ENCODE measurements around the gene LPP.

The LPP gene

GRCh38 chr3:188269040-188269439 lies 115.1 kb downstream of the LPP start:
- Histone ChIP-seq H3K27me3 (ENCODE audit: low read length) (no peaks in the 10 kb centered on the region), H3K27ac (ENCODE audit: low read depth, low read length) (no peak overlapping the region), H2AFZ (ENCODE audit: low read depth, low read length, severe bottlenecking) (no peak overlapping the region), H3K9me2 (replicated peaks; ENCODE audit: insufficient read depth, low read length) (no peaks in the 10 kb centered on the region), H4K20me1 (ENCODE audit: low read depth, low read length) (no peaks in the 10 kb centered on the region), H3K4me2 (ENCODE audit: low read depth, low read length, poor library complexity, severe bottlenecking) (no peak overlapping the region), H3K79me2 (ENCODE audit: insufficient read depth, low read length) (no peaks in the 10 kb centered on the region), H3F3A (ENCODE audit: insufficient read depth) (0 out of 2 replicates have a peak, but pooled peaks cover 3% of the 10 kb centered on the region), H3K4me3 (ENCODE audit: insufficient read depth, low read length, poor library complexity, severe bottlenecking) (no peak overlapping the region), H3K9ac (ENCODE audit: low read length) (no peak overlapping the region), H3K9me3 (ENCODE audit: insufficient read depth, low read length) (no peaks in the 10 kb centered on the region), H3K36me3 (ENCODE audit: low read length) (no peaks in the 10 kb centered on the region)
- TF ChIP-seq EZH2phosphoT487 (conservative IDR thresholded peaks at IDR 0.05; ENCODE audit: low read length) (no peak), CTCF (IDR thresholded peaks at IDR 0.05; ENCODE audit: insufficient read depth, low read length, poor library complexity, severe bottlenecking) (no peak)

- Histone ChIP-seq H3K9me2 (replicated peaks; ENCODE audit: insufficient read depth, low read length) (no peaks in the 10 kb centered on the region), H3K79me2 (ENCODE audit: insufficient read depth, low read length) (no peaks in the 10 kb centered on the region), H3K36me3 (ENCODE audit: low read length) (no peaks in the 10 kb centered on the region), H3K9me3 (ENCODE audit: insufficient read depth, low read length) (no peaks in the 10 kb centered on the region), H3K27ac (ENCODE audit: low read depth, low read length) (no peak overlapping the region), H2AFZ (ENCODE audit: low read depth, low read length, severe bottlenecking) (no peak overlapping the region), H3K4me3 (ENCODE audit: insufficient read depth, low read length, poor library complexity, severe bottlenecking) (no peak overlapping the region), H3K9ac (ENCODE audit: low read length) (no peak overlapping the region), H3K27me3 (ENCODE audit: low read length) (no peaks in the 10 kb centered on the region), H4K20me1 (ENCODE audit: low read depth, low read length) (no peaks in the 10 kb centered on the region), H3F3A (ENCODE audit: insufficient read depth) (0 out of 2 replicates have a peak, but pooled peaks cover 3% of the 10 kb centered on the region), H3K4me2 (ENCODE audit: low read depth, low read length, poor library complexity, severe bottlenecking) (no peak overlapping the region)
- no peak for TF ChIP-seq EZH2phosphoT487 (conservative IDR thresholded peaks at IDR 0.05; ENCODE audit: low read length)
These were observed 116.5 kb downstream of the LPP start for GRCh38 chr3:188270423-188270972.

GRCh38 chr3:188271226-188271914 lies 117.4 kb downstream of the LPP start:
- H3K27ac ChIP-seq (ENCODE audit: low read depth, low read length) = no peak overlapping the region
- no peak overlapping the region for H3K4me2 ChIP-seq (ENCODE audit: low read depth, low read length, poor library complexity, severe bottlenecking)

More at GRCh38 chr3:188271226-188271914, 117.4 kb downstream of the LPP start:
- H3K9ac ChIP-seq (ENCODE audit: low read length) = no peak overlapping the region
- no peaks in the 10 kb centered on the region for H3K27me3 ChIP-seq (ENCODE audit: low read length)
- H3F3A ChIP-seq (ENCODE audit: insufficient read depth) = 0 out of 2 replicates have a peak, but pooled peaks cover 3% of the 10 kb centered on the region
- no peaks in the 10 kb centered on the region for H3K79me2 ChIP-seq (ENCODE audit: insufficient read depth, low read length)
- H3K36me3 ChIP-seq (ENCODE audit: low read length) = no peaks in the 10 kb centered on the region
- no peaks in the 10 kb centered on the region for H4K20me1 ChIP-seq (ENCODE audit: low read depth, low read length)
- H3K9me2 ChIP-seq (replicated peaks; ENCODE audit: insufficient read depth, low read length) = no peaks in the 10 kb centered on the region
- H3K4me3 ChIP-seq (ENCODE audit: insufficient read depth, low read length, poor library complexity, severe bottlenecking) = no peak overlapping the region
- H2AFZ ChIP-seq (ENCODE audit: low read depth, low read length, severe bottlenecking) = no peak overlapping the region
- no peaks in the 10 kb centered on the region for H3K9me3 ChIP-seq (ENCODE audit: insufficient read depth, low read length)
- TF ChIP-seq CTCF (IDR thresholded peaks at IDR 0.05; ENCODE audit: insufficient read depth, low read length, poor library complexity, severe bottlenecking) = no peak
- TF ChIP-seq EZH2phosphoT487 (conservative IDR thresholded peaks at IDR 0.05; ENCODE audit: low read length) = no peak

Data from SU-DHL-6 (cell line).